BLaER1 (cell line): Measurements from ENCODE around the gene SUMF1.
"Not testable (repeated sequence)": the region's sequence is repeated elsewhere in the genome, so short reads cannot be mapped to it uniquely, and the experiment has no call there.

ENCODE experiments used
- H3K27ac ChIP-seq: shearing (Covaris generic); formaldehyde crosslinking; 2 replicates; pipeline ENCODE4 v1.8.1; 2022
- H3K27me3 ChIP-seq: shearing (Covaris generic); formaldehyde crosslinking; 2 replicates; pipeline ENCODE4 v1.8.1; 2022
- H3K36me3 ChIP-seq: shearing (Covaris generic); formaldehyde crosslinking; 2 replicates; pipeline ENCODE4 v1.8.1; 2022
- H3K4me1 ChIP-seq: shearing (Covaris generic); formaldehyde crosslinking; 2 replicates; pipeline ENCODE4 v1.8.1; 2022
- H3K4me2 ChIP-seq: shearing (Covaris generic); formaldehyde crosslinking; 2 replicates; pipeline ENCODE4 v1.8.1; 2022
- H3K4me3 ChIP-seq: shearing (Covaris generic); formaldehyde crosslinking; 2 replicates; pipeline ENCODE4 v1.8.1; 2022
- H3K9ac ChIP-seq: shearing (Covaris generic); formaldehyde crosslinking; 2 replicates; pipeline ENCODE4 v1.8.1; 2022
- H3K9me3 ChIP-seq: shearing (Covaris generic); formaldehyde crosslinking; 2 replicates; pipeline ENCODE4 v1.8.1; 2022
- H4K20me1 ChIP-seq: shearing (Covaris generic); formaldehyde crosslinking; 2 replicates; pipeline ENCODE4 v1.8.1; 2022
- Cebpa-rat ChIP-seq: shearing (Covaris generic); IDR thresholded peaks from 2 replicates; pipeline ENCODE4 v1.8.1; 2022

Gene SUMF1

DNA sequence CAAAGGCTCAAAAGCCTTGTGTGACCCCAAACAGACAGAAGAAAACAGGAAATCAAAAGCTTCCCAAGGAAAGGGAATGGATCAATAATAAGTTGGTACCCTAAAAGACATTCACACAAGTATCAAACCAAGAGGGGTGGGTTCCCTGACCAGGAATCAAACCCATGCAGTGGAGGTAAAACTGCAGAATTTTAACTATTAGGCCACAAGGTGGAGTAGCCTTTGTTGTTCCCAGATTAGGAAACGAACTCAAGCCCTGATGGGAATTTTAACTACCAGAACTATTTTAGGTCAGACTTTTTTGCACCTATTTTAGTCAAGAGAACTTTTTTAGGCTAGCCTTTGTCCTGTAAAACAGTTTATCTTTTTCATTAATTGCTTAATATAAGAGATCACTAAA is 132.5 kb downstream of the SUMF1 start:
- no peaks in the 10 kb centered on the region for H4K20me1 ChIP-seq

DNA sequence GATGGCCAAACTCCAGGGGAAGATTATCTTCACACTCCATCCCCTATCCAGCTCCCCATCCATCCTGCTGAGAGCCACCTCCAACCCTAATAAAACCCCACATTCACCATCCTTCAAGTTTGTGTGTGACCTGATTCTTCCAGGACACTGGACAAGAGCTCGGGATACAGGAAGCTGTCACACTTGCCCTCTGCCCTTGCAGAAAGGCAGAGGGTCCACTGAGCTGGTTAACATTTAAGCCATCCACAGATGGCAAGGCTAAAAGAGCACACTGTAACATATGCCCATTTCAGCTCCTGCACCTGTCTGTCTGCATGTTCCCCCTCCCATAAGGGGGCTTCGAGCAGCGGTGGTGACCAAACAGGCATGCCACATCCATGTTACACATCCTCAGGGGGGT is 134.1 kb downstream of the SUMF1 start:
- no peak for TF ChIP-seq Cebpa-rat
- H3K9me3 ChIP-seq = peaks cover 26% of the 10 kb centered on the region
- H3K4me1 ChIP-seq = no peaks in the 10 kb centered on the region
- peaks cover 9% of the 10 kb centered on the region for H3K36me3 ChIP-seq
- no peak overlapping the region for H3K4me2 ChIP-seq
- H3K4me3 ChIP-seq = no peak overlapping the region
- no peaks in the 10 kb centered on the region for H4K20me1 ChIP-seq
- no peaks in the 10 kb centered on the region for H3K27me3 ChIP-seq
- H3K27ac ChIP-seq = no peak overlapping the region
- H3K9ac ChIP-seq = no peak overlapping the region

More for the DNA sequence above, 132.5 kb downstream of the SUMF1 start:
- Histone ChIP-seq H3K36me3 (no peaks in the 10 kb centered on the region), H3K4me2 (no peak overlapping the region), H3K9ac (no peak overlapping the region), H3K27ac (no peak overlapping the region), H3K9me3 (peaks cover 10% of the 10 kb centered on the region), H3K27me3 (no peaks in the 10 kb centered on the region), H3K4me3 (no peak overlapping the region), H3K4me1 (no peaks in the 10 kb centered on the region)
- no peak for TF ChIP-seq Cebpa-rat

DNA sequence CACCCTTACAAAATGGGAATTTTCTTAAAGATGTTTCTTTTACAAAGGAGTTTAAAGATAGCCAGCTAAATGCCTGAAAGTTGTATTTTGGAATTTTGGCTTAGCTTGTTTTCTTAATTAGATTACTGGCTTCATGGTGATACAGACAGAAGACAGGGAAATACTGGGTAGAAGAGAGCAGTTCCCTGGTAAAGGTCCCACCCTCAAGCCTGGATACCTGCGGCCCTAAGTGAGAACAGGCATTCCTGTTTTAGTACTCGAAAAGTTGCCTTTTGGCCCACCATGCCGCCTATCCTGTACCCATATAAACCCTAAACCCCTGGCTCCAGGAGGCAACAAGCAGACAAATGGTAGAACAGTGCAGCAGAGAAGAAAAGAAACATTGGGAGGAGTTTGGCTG is 134.5 kb downstream of the SUMF1 start:
- TF ChIP-seq Cebpa-rat = no peak
- Histone ChIP-seq H3K27ac (no peak overlapping the region), H3K4me2 (no peak overlapping the region), H3K36me3 (peaks cover 9% of the 10 kb centered on the region), H4K20me1 (no peaks in the 10 kb centered on the region), H3K4me3 (no peak overlapping the region), H3K4me1 (no peaks in the 10 kb centered on the region), H3K9ac (no peak overlapping the region), H3K9me3 (peaks cover 30% of the 10 kb centered on the region), H3K27me3 (no peaks in the 10 kb centered on the region)

DNA sequence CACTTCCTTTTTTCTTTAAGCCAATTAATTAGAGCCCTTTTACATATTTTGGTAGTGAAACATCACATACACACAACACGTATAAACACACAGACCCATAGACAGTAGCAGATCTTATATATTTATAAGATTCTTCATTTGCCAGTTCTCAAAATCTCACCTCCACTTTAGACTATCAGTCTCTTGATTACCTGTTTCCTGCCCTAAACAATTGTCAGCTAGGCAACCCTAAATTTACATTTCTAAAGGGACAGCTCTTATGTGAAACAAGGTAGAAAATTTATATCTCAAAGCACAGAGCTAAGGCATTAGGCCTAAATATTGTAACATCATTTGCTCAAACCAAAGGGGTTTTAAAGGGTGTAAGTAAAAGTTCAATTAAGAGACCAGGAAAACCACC is 135.0 kb downstream of the SUMF1 start:
- Histone ChIP-seq H3K36me3 (peaks cover 9% of the 10 kb centered on the region), H3K9ac (no peak overlapping the region), H3K9me3 (peaks cover 33% of the 10 kb centered on the region), H3K4me3 (no peak overlapping the region), H3K27me3 (no peaks in the 10 kb centered on the region), H3K27ac (no peak overlapping the region), H3K4me2 (no peak overlapping the region), H4K20me1 (no peaks in the 10 kb centered on the region), H3K4me1 (no peaks in the 10 kb centered on the region)
- no peak for TF ChIP-seq Cebpa-rat

DNA sequence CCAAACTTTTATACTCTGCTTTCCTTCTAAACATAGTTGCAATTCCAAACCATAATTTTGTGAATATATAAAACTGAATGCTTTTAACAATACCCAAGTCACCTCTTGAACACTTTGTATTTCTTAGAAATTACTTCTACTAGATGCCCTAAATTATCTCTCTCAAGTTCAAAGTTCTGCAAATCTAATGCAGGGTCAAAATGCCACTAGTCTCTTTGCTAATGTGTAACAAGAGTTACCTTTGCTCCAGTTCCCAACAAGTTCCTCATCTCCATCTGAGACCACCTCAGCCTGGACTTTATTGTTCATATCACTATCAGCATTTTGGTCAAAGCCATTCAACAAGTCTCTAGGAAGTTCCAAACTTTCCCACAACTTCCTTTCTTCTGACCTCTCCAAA is 137.3 kb downstream of the SUMF1 start:
- not testable (repeated sequence) for H3K27me3 ChIP-seq, H4K20me1 ChIP-seq, H3K36me3 ChIP-seq, H3K4me2 ChIP-seq, H3K27ac ChIP-seq, H3K9ac ChIP-seq, H3K4me1 ChIP-seq, H3K4me3 ChIP-seq
- H3K9me3 ChIP-seq = peaks cover 44% of the 10 kb centered on the region

DNA sequence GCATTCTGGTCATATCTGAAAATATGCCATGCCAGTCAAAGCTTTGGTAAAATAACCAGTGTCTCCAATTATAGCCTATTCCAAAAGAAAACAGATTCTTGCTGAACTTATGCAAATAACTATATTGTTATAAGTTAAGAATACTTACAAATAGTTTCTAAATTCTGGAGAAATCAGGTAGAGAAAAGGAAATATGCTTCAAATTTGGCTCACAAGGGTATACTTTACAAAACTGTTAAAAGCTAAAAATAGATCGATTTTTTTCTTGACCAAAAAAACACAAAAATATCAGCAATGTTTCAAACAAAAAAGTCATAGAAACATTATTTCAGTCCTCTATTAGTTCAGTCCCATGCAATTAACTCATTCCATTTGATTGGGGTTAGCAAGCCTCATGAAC is 140.2 kb downstream of the SUMF1 start:
- no peaks in the 10 kb centered on the region for H3K4me1 ChIP-seq
- no peaks in the 10 kb centered on the region for H3K27me3 ChIP-seq
- H3K4me2 ChIP-seq = no peak overlapping the region
- H3K27ac ChIP-seq = no peak overlapping the region
- no peak for TF ChIP-seq Cebpa-rat
- no peak overlapping the region for H3K4me3 ChIP-seq
- H3K9ac ChIP-seq = no peak overlapping the region
- peaks cover 44% of the 10 kb centered on the region for H3K9me3 ChIP-seq
- H4K20me1 ChIP-seq = no peaks in the 10 kb centered on the region
- H3K36me3 ChIP-seq = peaks cover 9% of the 10 kb centered on the region

DNA sequence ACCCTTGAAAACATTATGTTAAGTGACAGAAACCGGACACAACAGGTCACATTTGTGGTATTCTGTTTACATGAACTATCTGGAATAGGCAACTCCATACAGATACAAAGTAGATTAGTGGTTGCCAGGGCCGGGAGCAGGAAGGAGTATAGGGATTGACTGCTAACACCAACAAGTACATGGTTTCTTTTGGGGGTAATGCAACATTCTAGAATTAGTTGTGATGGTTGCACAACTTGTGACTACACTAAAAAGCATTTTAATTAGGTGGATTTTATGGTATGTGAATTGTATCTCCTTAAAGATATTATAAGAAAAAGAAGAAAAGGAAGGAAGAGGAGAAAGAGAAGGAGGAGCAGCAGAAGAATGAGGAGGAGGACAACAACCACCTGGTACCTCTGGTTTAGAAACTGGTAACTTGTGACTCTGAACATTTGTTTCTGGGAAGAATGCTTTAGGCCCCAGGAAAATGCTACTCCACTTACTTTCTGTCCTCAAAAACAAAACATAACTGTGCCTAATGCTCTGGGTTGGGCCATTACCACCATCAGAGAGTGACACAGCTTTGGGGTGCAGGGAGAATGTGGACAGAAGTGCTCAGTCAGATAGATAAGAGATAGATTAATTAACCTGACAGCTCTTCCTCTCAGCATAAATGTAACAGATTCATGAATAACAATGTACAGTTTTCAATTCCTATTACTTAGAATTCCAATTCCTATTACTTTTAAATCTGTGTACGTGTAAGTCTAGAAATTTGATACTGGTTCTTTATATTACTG is 143.6 kb downstream of the SUMF1 start:
- no peaks in the 10 kb centered on the region for H3K27me3 ChIP-seq
- no peak overlapping the region for H3K27ac ChIP-seq

DNA sequence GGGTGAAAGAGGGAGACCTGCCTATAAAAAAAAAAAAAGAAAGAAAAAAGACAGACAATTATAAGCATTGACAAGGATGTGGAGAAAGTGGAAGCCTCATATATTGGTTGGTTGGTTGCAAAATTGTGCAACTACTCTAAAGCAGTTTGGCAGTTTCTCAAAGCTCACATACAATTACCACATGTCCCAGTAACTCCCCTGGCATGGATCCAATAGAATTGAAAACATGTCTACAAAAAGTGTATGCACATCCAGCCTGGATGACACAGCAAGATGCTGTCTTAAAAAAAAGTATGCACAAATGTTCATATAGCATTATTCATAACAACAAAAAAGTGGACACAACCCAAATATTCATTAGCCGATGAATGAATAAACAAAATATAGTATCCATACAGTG is 144.4 kb downstream of the SUMF1 start:
- H3K4me2 ChIP-seq = no peak overlapping the region
- no peaks in the 10 kb centered on the region for H3K27me3 ChIP-seq
- peaks cover 12% of the 10 kb centered on the region for H3K36me3 ChIP-seq
- H4K20me1 ChIP-seq = no peaks in the 10 kb centered on the region
- H3K4me3 ChIP-seq = no peak overlapping the region
- H3K27ac ChIP-seq = no peak overlapping the region
- peaks cover 14% of the 10 kb centered on the region for H3K4me1 ChIP-seq
- TF ChIP-seq Cebpa-rat = no peak
- H3K9ac ChIP-seq = no peak overlapping the region
- H3K9me3 ChIP-seq = peaks cover 14% of the 10 kb centered on the region

More for the DNA sequence above, 143.6 kb downstream of the SUMF1 start:
- Histone ChIP-seq H3K9ac (no peak overlapping the region), H3K4me1 (peaks cover 14% of the 10 kb centered on the region), H3K9me3 (peaks cover 22% of the 10 kb centered on the region), H3K36me3 (peaks cover 7% of the 10 kb centered on the region; the same call in 1 of the 2 replicates), H4K20me1 (no peaks in the 10 kb centered on the region), H3K4me2 (no peak overlapping the region), H3K4me3 (no peak overlapping the region)
- no peak for TF ChIP-seq Cebpa-rat

DNA sequence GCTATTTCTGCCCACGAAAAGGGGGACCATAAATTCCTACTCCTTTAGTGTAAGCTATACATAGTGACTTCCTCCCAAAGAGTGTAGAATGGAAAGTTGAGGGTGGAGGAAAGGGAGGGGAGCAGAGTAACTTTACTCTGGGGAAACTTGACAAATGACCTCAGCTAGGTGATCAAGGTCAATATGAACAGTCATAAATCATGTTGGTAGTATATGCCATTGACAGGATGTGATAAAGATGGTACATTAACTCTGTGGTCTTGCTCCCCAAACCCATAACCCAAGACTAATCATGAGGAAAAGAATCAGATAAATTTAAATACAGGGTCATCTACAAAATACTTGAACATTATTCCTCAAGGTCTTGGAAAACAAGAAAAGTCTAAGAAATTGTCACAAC is 145.3 kb downstream of the SUMF1 start:
- H3K9me3 ChIP-seq = peaks cover 10% of the 10 kb centered on the region
- no peak overlapping the region for H3K9ac ChIP-seq
- H3K4me2 ChIP-seq = no peak overlapping the region
- peaks cover 14% of the 10 kb centered on the region for H3K4me1 ChIP-seq
- peaks cover 21% of the 10 kb centered on the region for H3K36me3 ChIP-seq
- TF ChIP-seq Cebpa-rat = no peak
- H3K27ac ChIP-seq = no peak overlapping the region
- no peak overlapping the region for H3K4me3 ChIP-seq
- no peaks in the 10 kb centered on the region for H3K27me3 ChIP-seq
- no peaks in the 10 kb centered on the region for H4K20me1 ChIP-seq

DNA sequence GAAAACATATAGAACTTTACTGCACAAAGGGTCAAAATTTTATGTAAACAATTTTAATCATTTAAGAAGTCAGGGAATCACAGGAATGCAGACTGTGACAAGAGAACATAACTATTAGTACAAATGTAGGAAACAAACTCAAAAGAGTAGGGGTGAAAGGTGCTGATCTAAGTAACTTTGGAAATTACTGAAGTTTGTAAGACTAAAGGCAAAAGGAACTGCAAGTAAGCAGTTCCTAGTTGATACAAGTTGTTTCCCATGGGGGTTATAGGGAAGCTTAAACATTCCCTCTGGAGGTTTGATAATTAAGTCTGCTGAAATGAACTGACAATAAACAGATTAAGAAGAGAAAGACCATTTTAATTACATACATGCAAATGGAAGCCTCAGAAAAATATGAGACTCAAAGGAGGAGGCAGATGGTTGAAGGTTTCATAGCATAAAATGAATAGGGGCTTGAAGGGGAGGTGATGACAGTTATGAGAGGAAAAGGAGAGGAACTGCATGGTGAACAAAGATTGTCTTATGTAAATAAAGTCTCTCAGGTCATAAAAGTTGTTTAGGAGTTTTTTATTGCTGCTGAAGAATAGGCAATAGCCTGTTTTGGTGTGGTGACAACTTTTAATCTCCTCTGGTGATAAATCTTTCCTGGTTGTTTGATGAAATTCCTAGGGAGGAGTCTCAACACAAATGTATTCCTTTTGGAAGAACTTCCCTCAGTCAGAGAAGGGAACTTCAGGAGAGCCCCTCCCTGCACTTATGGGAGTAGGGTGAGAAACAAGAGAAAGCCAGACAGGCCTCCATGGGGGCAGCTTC is 146.8 kb downstream of the SUMF1 start:
- H3K4me1 ChIP-seq = peaks cover 14% of the 10 kb centered on the region
- TF ChIP-seq Cebpa-rat = no peak
- H3K4me3 ChIP-seq = no peak overlapping the region
- H3K36me3 ChIP-seq = peaks cover 35% of the 10 kb centered on the region
- no peaks in the 10 kb centered on the region for H4K20me1 ChIP-seq
- H3K9me3 ChIP-seq = peaks cover 9% of the 10 kb centered on the region; the same call in 1 of the 2 replicates
- no peaks in the 10 kb centered on the region for H3K27me3 ChIP-seq
- H3K4me2 ChIP-seq = peak overlapping the region; percentile 10; the same call in 1 of the 2 replicates
- H3K27ac ChIP-seq = no peak overlapping the region
- H3K9ac ChIP-seq = no peak overlapping the region
